ENCODE results near the gene SSB. TPM values are rescaled to one million over a fixed set of nuclear protein-coding genes. Genes with fewer than 3 reads are reported as not detected.

The SSB gene
- total RNA-seq, result 59.6 and 85.0 TPM in 2 replicates

DNA sequence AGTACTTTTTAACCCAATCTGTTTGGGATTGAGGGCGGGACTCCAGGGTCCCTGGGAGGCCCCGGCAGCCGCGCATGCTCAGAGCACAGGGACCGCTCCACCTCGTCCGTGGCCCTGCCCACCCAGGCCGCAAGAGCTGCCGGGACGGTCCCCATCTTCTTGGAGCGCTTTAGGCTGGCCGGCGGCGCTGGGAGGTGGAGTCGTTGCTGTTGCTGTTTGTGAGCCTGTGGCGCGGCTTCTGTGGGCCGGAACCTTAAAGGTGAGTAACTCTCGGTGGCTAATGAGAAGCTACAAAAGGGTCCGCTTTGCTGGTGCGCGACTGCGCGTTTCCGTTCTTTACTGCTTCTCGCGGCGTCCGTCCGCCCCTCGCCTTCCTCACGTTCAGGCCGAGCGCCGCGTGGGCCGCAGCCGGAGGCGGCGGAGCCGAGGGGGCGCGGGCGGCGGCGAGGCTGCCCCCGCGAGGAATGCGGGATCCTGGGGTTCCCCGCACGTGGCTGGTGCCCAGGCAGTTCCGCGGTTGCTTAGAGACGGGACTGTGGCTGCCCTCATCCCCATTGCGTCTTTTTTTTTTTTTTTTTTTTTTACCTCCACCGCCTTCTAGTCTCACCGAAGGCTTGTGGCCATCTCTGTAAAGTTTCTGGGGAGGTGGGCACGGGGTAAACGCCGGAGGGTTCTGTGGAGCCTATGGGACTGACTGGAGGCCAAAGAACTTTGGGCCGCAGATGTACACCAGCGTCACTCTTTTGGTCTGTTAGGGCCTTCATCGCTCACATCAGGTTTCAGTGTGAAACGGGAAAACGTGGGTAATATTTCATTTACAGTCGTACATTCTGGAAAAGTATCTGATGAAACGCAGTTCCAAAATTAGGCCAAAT lies at the start of gene SSB:
Gene SSB, plus strand, starts transcription at position 154 of the 875 bp plus-strand sequence. CDS start 2,090 bp downstream, outside the sequence.

DNA sequence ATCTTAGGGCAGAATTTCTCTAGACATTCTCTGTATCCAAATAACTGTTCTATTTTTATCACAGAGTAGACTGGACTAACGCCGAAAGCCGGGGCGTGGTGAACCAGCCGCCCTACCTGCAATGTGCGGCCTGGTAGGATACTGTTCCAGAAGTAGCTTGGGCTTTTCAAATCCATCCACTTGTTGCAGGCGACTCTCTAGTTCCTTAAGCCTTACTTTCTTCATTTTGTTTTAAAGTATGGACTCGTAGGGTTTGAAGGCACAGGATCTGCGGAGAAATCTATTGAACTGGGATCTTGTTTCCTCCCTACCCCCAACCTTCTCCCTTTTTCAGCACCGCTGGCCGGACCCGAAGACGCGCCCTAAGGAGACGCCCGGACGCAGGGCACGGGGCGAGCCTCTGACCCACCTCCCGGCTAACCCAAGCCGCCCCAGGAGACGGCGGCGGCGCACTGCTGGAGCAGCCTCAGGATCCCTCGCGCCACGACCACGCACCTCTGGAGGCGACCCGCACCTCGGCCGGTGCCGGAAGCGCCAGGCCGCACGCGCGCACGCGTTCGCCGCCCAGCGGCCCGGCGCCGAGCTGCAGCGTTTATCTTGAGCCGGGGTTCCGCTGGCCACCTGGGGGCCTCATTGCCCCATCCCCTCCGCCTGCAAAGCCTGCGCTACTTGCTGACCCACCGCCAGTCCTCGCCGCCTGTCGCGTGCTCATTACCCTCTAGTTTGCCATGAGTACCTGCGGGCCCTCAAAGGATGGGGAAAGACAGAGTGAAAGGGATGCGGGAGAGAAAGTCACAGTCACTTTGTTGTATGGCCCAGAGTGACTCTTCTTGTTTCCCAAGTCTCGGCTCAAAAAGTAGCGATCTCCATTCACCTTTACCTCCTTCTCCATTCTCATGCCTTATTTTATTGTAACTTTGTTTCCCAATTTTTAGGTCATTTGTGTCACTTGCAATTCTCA lies 26.0 kb downstream of the SSB start, which contains the start of gene METTL5:
Gene METTL5, minus strand, starts transcription at position 533 of the 961 bp plus-strand sequence. Its CDS starts 308 bp downstream, at position 225.

DNA sequence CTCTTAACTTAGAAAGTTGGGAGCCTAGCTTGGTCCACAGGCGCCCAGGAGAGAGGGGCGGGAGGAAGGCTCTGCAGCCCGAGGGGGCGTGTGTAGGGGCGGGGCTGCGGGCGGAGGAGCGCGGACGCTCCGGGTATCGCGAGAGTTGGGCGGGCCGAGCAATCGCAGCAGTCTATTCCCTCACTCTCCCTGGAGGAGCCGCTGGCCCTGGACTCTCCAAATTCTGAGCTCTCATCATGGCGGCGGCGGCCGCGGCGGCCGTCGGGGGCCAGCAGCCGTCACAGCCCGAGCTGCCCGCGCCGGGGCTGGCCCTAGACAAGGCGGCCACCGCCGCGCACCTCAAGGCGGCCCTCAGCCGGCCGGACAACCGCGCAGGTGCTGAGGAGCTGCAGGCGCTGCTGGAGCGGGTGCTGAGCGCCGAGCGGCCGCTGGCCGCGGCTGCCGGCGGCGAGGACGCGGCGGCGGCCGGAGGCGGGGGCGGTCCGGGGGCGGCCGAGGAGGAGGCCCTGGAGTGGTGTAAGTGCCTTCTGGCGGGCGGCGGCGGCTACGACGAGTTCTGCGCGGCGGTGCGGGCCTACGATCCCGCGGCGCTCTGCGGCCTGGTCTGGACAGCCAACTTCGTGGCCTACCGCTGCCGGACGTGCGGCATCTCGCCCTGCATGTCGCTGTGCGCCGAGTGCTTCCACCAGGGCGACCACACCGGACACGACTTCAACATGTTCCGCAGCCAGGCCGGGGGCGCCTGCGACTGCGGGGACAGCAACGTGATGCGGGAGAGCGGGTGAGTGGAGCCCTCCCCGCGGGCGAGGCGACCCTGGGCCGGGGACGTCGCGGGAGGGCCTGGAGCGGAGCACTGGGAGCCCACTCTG lies 28.8 kb downstream of the SSB start, which contains the start of gene UBR3:
Gene UBR3, plus strand, starts transcription at position 183 of the 869 bp plus-strand sequence. Its CDS starts 54 bp downstream, at position 237.

Other genes starting within 250 kb of the SSB start
- gene FASTKD1, start 225.0 kb upstream of the SSB start, total RNA-seq, result 17.1 and 18.9 TPM in 2 replicates
- gene PPIG, start 214.5 kb upstream of the SSB start, total RNA-seq, result 25.0 and 27.4 TPM in 2 replicates
- not detected in 2 replicates for gene CFAP210, start 104.5 kb upstream of the SSB start, total RNA-seq
- gene PHOSPHO2, start 104.4 kb upstream of the SSB start, total RNA-seq, result 1.6 and 1.8 TPM in 2 replicates
- gene KLHL23, start 65.0 kb upstream of the SSB start, total RNA-seq, result 3.1 and 3.5 TPM in 2 replicates
- gene METTL5, start 26.0 kb downstream of the SSB start, total RNA-seq, result 29.7 and 36.5 TPM in 2 replicates
- gene UBR3, start 28.6 kb downstream of the SSB start, total RNA-seq, result 40.0 and 56.4 TPM in 2 replicates